ENCODE results near the gene AQP6. TPM values are rescaled to one million over a fixed set of nuclear protein-coding genes. Genes with fewer than 3 reads are reported as not detected.

Gene AQP6
- total and polyA plus RNA-seq, 2 donors (not counting 3 experiments of a cell fraction or from before 2014, with no cell fraction given), result 0.04 TPM; not detected in 1

DNA sequence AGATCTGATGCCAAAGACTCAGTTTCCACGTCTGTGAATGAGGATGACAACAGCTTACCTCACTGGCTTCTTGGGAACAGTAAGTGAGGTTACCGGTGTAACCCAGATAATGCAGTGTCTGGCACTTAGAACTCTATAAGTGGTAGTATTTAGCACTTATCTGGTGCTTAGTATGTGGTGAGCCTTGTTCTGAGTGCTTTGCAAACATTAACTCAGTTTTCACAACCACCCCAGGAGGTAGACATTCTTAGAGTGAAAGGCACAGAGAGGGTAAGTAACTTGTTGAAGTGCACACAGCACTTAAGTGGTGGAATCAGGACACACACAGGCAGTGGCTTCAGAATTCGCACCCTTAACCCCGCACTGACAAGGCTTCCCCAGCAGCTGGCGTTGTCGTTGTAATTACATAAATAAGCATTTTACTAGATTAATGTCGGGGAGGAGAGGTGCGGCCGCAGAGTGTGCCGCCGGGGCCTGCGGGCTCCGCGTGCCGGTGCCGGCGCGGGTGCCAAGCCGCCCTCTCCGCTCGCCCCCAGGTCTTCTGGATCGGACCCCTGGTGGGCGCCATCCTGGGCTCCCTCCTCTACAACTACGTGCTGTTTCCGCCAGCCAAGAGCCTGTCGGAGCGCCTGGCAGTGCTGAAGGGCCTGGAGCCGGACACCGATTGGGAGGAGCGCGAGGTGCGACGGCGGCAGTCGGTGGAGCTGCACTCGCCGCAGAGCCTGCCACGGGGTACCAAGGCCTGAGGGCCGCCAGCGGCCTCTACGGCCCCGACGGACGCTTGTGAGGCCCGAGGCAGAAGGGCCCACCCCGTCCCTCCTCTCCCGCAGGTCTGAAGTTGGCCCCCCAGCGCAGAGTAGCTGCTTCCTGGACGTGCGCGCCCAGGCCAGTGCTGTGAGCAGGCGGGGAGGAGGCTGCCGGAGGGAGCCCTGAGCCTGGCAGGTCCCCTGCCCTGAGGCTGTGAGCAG lies 17.6 kb upstream of the AQP6 start:
- H2AFZ ChIP-seq (ENCODE audit: low read depth, low read length), result no peak overlapping the region
- H4K20me1 ChIP-seq (replicated peaks; ENCODE audit: control insufficient read depth, extremely low read depth, insufficient read depth, low read length), result no peaks in the 10 kb centered on the region
- ChIA-PET CTCF (interaction anchor here (1.1 to 1.8 kb wide), 3 partner anchors 8 to 86 kb away, joined by 3 to 6 read pairs (median 3); no protein-coding TSS in a partner anchor), POLR2A (no interaction called here)
- no peaks in the 10 kb centered on the region for H3K9me3 ChIP-seq (replicated peaks; ENCODE audit: control insufficient read depth, insufficient read depth, low read length)
- dilution Hi-C loops (cut with MboI; ENCODE audit: extremely low pct_ligation_motif_present, low sequenced_read_pairs) (loop anchor here (25.0 kb wide), 1 partner anchor 107 kb away; the partner anchor contains the start of gene ASIC1), intact Hi-C loops (cut with micrococcal nuclease) (no loop called here)
- no peak overlapping the region for H3K4me3 ChIP-seq (replicated peaks in 1 of 3; ENCODE audit: insufficient read depth in 1 of 3, low read depth in 1 of 3, low read length in 3 of 3)
- FAIRE-seq (no peak), DNase-seq (ENCODE audit: low read depth, low spot score) (no peak)
- no TSS peak for BruUV-seq (replicated peaks)
- no peak overlapping the region for H3K9ac ChIP-seq (replicated peaks; ENCODE audit: extremely low read depth, insufficient read depth, low read length)
- no peaks in the 10 kb centered on the region for H3K79me2 ChIP-seq (ENCODE audit: control insufficient read depth, insufficient read depth, low read length)
- H3K27me3 ChIP-seq (ENCODE audit: control insufficient read depth in 2 of 2, insufficient read depth in 2 of 2, low read length in 2 of 2), result no peaks in the 10 kb centered on the region
- no peak overlapping the region for H3K27ac ChIP-seq (ENCODE audit: insufficient read depth, low read depth, low read length)
- TF ChIP-seq CTCF (IDR thresholded peaks at IDR 0.05; ENCODE audit: extremely low read depth in 1 of 2, insufficient read depth in 1 of 2, low read depth in 1 of 2, low read length in 2 of 2) (no peak), FOS (IDR thresholded peaks at IDR 0.05; ENCODE audit: borderline replicate concordance, insufficient read depth, low read length) (no peak), JUN (IDR thresholded peaks at IDR 0.05; ENCODE audit: borderline replicate concordance, insufficient read depth, insufficient read length, low read depth) (no peak), EZH2 (IDR thresholded peaks at IDR 0.05; ENCODE audit: borderline replicate concordance, low read depth, low read length, severe bottlenecking) (no peak)
- no peaks in the 10 kb centered on the region for H3K9me1 ChIP-seq (replicated peaks; ENCODE audit: control insufficient read depth, extremely low read depth, insufficient read depth, low read length)
- no peaks in the 10 kb centered on the region for H3K36me3 ChIP-seq (ENCODE audit: control insufficient read depth in 2 of 2, extremely low read depth in 1 of 2, insufficient read depth in 2 of 2, low read length in 2 of 2)
- peaks cover 14% of the 10 kb centered on the region for H3K4me1 ChIP-seq (ENCODE audit: control insufficient read depth, extremely low read depth, insufficient read depth, low read length)
- no peak overlapping the region for H3K4me2 ChIP-seq (ENCODE audit: insufficient read depth, low read length)

Measured in endothelial cell of umbilical vein (primary cell).